Esophagus squamous epithelium (tissue), 4 donors: Measurements from ENCODE around the gene CALN1.

ENCODE experiments used
- POLR2A ChIP-seq, 4 donors: fragments of 450-650 bp; IDR thresholded peaks; one replicate each; pipeline ENCODE4 v1.6.1; 2017; ENCODE audit warnings: antibody characterized with exemption in 4 of 4, mild to moderate bottlenecking in 4 of 4, moderate library complexity in 3 of 4
- TF ChIP-seq, protein P1 (sequence below), 6 experiments: fragments of 450-650 bp in 4 of 6; fragments of 200-600 bp in 2 of 6; sonication (generic) in 2 of 6; IDR thresholded peaks; one replicate each; pipeline ENCODE4 v1.5.1; 2016 to 2019; ENCODE audit warnings: antibody characterized with exemption in 6 of 6, mild to moderate bottlenecking in 4 of 6, moderate library complexity in 4 of 6

DNA sequence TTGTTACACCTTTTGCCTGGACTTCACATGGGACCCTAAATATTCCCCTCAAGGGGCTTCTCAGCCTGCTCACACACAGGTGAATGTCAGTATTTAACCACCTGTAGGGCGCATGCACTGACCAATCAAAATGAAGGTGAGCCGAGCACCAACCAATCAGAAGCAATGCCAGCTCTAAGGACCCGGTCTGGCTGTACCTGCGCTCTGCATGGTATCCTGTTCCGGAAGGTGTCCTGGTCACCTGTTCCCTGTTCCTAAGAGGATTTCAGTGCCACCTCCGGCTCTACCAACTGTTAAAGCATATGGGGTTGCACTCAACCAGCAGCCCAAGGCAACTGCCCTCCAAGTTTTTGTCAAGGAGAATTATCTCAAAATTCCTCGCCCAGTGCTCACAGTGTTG is 18.4 kb upstream of the CALN1 start:
- TF ChIP-seq, protein P1, sequence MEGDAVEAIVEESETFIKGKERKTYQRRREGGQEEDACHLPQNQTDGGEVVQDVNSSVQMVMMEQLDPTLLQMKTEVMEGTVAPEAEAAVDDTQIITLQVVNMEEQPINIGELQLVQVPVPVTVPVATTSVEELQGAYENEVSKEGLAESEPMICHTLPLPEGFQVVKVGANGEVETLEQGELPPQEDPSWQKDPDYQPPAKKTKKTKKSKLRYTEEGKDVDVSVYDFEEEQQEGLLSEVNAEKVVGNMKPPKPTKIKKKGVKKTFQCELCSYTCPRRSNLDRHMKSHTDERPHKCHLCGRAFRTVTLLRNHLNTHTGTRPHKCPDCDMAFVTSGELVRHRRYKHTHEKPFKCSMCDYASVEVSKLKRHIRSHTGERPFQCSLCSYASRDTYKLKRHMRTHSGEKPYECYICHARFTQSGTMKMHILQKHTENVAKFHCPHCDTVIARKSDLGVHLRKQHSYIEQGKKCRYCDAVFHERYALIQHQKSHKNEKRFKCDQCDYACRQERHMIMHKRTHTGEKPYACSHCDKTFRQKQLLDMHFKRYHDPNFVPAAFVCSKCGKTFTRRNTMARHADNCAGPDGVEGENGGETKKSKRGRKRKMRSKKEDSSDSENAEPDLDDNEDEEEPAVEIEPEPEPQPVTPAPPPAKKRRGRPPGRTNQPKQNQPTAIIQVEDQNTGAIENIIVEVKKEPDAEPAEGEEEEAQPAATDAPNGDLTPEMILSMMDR (IDR thresholded peaks at IDR 0.05) = no peak
- TF ChIP-seq POLR2A (IDR thresholded peaks at IDR 0.05) = no peak
